Raji (cell line): ENCODE data around the gene SKAP1.

Experiments used
- POLR2A ChIP-seq: IDR thresholded peaks from 2 replicates; pipeline ENCODE4 v1.6.1; 2011; ENCODE audit warnings: low read depth, low read length, control low read depth; ENCODE audit not compliant: insufficient read depth

Gene SKAP1

GRCh38 chr17:48240122-48240521, 189.9 kb downstream of the SKAP1 start:
- no peak for TF ChIP-seq POLR2A

DNA sequence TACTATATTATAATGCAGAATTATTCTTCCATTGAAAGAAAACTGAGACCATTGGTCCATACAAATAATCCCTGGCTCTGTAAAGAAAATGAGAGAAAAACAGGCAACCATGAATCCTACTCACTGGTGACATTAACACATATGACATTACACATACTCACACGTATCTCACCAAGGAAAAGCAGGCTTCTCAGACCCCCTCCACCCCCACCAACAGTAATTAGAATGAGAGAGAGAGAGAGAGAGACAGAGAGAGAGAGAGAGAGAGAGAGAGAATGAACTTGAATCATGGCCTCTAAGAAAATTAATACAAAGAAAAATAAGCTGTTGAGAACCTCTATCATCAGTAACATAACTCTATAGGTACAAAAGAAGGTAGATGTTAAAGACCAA, 190.4 kb downstream of the SKAP1 start:
- no peak for TF ChIP-seq POLR2A

DNA sequence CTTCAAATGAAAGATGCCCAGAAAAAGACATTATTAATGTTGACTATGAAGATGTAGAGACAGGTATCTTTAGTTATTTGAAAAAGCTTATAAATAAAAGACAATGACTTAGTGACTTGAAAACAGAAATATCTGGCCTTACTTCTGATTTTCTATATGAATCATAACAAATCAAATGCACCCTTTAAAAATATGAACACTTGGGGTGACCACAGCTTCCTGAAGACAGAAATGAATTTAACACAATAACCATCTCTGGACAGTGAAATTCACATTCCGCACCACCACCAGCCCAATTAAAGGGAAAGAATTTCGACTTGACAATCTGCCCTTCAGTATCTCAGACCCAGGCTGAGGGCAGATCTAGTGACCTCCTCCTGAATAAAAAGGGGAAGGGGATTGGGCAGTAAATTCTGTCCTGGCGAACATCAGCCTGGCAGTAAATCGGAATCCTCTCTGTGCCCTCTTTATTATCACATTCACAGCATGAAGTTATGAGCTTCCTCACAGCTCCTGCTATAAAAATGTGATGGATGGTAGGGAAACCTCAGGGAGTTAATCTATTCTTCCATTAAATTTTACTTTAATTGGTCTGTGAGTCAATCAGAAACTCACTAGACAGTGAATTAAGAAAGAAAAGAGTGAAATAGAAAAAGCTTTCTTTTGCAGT, 190.9 kb downstream of the SKAP1 start:
- no peak for TF ChIP-seq POLR2A

- no peak for TF ChIP-seq POLR2A
Observed at GRCh38 chr17:48237456-48237855, 192.6 kb downstream of the SKAP1 start.

DNA sequence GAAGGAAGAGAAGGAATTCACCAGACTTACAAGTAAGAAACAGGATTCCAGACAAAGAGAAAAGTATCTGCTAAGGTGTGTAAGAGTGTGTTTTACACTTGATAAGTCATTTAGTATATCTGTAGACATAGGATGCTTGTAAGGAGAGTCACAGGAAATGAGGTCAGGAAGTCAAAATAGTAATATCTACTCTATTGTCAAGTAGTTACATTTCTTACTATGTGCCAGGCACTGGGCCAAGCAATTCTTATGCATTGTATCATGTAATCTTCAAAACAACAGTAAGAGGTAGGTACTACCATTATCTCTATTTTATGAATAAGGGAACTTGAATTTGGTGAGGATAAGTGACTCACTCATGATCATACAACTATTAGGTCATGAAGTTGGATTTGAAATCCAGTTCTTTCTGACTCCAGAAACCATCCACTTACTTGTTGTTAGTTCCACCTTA, 193.3 kb downstream of the SKAP1 start:
- no peak for TF ChIP-seq POLR2A

- TF ChIP-seq POLR2A = no peak
Observed at GRCh38 chr17:48234922-48235321, 195.1 kb downstream of the SKAP1 start.

GRCh38 chr17:48231995-48232959, 197.7 kb downstream of the SKAP1 start:
- TF ChIP-seq POLR2A = no peak

DNA sequence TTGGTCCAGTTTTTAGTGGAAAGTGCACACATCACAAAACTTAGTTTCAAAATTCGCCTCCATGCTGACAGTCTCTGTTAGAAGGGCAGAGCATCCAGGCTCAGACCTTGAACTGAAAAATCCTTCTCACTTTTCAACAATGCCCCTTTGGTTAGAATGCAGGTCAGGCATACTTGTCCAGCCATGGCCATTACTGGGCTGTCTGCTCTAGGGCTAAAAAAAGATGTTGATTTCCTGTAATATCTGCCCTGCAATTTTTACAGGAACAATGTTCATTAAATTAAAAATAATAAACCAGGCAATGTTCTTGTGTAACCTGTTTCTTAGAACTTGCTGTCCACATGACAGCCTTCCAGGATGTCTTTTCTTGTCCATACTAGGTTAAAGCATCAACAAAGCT, 200.1 kb downstream of the SKAP1 start:
- TF ChIP-seq POLR2A = no peak

GRCh38 chr17:48228720-48229119, 201.3 kb downstream of the SKAP1 start:
- no peak for TF ChIP-seq POLR2A

- TF ChIP-seq POLR2A = no peak
Observed at GRCh38 chr17:48225725-48226567, 204.1 kb downstream of the SKAP1 start.

GRCh38 chr17:48223945-48224344, 206.1 kb downstream of the SKAP1 start:
- TF ChIP-seq POLR2A = no peak

- no peak for TF ChIP-seq POLR2A
Observed at GRCh38 chr17:48219617-48220016, 210.4 kb downstream of the SKAP1 start.

GRCh38 chr17:48215583-48216139, 214.4 kb downstream of the SKAP1 start:
- no peak for TF ChIP-seq POLR2A

- no peak for TF ChIP-seq POLR2A
Observed at GRCh38 chr17:48213797-48214196, 216.2 kb downstream of the SKAP1 start.

DNA sequence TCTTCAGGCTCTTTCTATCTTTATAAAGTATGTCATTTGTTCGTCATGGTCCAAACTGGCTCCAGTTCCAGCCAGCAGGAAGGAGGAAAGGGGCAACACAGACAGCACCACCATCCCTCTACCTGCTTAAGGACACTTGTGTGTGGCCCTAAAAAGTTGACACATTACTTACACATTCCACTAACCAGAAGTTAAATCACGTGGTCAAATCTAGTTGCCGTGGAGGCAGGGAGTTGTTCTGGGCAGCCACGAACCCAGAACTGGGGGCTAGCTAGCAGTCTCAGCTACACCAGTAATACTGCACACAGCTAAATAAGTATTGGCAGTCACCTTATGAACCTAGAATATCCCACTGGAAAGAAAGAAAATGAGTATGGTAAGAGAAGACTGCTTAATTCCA, 218.2 kb downstream of the SKAP1 start:
- no peak for TF ChIP-seq POLR2A

DNA sequence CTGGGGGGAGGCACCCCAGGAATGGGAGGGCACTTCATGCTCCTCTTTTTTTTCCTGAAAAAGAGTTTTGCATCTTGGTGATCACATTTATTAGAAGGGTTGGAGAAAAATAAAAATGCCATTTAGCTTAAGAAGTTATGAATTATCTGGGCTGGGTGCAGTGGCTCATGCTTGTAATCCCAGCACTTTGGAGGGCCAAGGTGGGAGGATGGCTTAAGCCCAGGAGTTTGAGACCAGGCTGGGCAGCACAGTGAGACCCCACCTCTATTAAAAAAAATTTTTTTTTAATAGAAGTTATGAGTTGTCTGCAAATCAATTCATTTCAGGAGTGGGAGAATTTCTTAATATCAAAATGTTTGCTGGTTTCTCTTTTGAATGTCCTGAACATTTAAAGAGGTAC, 219.0 kb downstream of the SKAP1 start:
- no peak for TF ChIP-seq POLR2A

- TF ChIP-seq POLR2A = no peak
Observed at GRCh38 chr17:48209973-48210372, 220.0 kb downstream of the SKAP1 start.
